GM19023 (cell line): ENCODE results near the gene TBC1D22A.

ENCODE experiments used
- ATAC-seq: cut with Tn5 transposase; IDR thresholded peaks from one replicate; pipeline ENCODE4 v1.9.1; 2021; ENCODE audit warnings: mild to moderate bottlenecking, moderate library complexity; ENCODE audit not compliant: unreplicated experiment

Gene TBC1D22A

DNA sequence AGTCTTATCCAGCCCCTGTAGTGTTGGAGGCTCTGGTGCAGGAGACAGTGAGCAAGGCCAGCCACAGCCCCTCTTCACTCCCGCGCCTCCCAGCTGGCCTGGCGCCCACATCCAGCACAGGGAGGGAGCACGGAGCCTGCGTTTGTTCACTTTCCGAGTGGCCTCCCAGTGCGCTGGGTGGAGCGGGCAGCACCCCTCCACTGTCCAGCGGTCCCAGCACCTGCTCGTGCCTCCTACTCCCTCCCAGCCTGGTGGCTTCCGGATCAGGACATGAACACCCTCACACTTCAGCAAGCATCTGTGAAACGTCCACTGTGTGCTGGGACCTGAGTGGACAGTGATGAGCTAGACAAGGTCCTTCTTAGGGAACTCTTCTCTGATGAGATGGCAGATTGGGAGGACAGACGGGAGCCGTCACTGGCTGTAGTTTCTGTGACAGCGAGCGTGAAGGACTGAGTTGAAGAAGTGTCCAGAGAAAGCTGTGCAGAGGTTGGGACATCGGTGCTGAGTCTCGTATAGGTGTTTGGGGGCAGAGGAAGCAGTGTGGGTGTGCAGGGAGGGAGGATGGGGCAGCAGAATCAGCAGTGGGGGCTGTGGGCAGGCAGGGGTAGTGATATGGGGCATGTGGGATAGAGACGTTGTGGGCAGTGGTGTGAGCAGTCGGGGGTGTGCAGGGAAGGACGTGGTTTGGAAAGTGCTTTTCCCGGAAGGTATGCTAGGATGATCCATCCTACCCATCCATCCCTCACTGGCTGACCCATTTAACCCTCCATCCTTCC is 256.8 kb downstream of the TBC1D22A start:
- no peak for ATAC-seq

DNA sequence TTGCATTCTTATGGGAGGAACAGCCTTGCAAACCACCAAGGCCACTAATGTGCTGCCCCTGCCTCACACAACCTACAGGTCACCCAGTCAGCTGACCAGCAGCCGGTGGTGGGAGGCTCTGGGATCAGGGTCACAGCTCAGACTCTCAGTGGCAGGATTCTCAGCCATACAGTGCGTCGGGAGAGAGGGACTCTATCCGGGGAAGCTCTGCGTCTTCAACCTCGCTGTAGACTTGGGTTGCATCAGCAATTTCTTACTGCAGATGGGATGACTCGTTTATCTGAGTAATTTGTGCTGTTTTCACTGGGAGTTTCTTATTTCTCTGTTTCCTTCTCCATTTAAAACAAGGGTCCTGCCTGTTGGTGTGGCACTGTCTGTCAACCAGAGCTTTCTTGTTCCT is 257.7 kb downstream of the TBC1D22A start:
- ATAC-seq = no peak

- ATAC-seq = no peak
Observed at GRCh38 chr22:47021371-47022074, 259.1 kb downstream of the TBC1D22A start.

- no peak for ATAC-seq
Observed at GRCh38 chr22:47022075-47022473, 259.6 kb downstream of the TBC1D22A start.

DNA sequence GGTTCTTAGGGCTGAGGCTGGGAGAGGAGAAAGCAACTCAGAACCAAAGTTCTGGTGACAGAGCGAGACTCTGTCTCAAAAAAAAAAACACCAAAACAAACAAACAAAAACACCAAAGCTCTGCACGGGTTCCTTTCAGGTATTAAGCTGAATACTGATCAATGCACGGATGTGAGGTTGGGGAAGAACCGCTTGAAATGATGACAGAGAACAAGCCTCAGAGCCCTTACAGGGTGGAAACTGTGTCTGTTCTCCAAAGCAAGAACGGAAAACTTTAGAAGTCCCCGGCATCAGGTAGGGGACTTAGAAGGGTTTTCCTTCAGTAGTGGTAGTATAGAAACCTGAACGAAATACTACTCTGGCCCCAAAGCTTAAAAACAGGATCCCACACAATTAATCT is 260.0 kb downstream of the TBC1D22A start:
- ATAC-seq = no peak

- ATAC-seq = no peak
Observed at GRCh38 chr22:47023871-47024270, 261.4 kb downstream of the TBC1D22A start.

GRCh38 chr22:47027766-47028165 is 265.3 kb downstream of the TBC1D22A start:
- ATAC-seq = no peak

- ATAC-seq = no peak
Observed at GRCh38 chr22:47029244-47030074, 267.0 kb downstream of the TBC1D22A start.

DNA sequence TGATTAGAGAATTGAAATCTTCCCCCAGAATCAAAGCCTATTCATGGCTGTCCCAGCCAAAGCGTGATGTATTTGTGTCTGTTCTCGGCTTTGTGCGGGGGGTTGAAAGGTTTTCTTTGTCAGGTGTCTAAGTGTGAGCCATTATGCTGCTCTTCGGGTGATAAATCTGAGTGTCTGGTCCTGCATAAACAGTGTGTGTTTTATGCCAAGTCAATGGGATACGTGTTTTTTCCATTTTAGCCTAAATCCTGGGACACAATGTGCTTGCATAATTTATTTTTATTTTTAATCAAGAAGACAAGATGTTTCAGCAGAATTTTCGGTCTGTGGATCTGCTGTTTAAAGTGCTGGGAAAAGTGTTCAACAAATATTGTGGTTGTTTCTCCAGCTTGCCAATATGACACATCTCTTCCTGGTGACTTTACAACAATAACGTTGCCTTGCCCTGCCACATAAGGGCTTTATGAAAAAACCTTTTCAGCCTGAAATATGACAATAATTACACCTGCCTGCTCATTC is 267.8 kb downstream of the TBC1D22A start:
- no peak for ATAC-seq

DNA sequence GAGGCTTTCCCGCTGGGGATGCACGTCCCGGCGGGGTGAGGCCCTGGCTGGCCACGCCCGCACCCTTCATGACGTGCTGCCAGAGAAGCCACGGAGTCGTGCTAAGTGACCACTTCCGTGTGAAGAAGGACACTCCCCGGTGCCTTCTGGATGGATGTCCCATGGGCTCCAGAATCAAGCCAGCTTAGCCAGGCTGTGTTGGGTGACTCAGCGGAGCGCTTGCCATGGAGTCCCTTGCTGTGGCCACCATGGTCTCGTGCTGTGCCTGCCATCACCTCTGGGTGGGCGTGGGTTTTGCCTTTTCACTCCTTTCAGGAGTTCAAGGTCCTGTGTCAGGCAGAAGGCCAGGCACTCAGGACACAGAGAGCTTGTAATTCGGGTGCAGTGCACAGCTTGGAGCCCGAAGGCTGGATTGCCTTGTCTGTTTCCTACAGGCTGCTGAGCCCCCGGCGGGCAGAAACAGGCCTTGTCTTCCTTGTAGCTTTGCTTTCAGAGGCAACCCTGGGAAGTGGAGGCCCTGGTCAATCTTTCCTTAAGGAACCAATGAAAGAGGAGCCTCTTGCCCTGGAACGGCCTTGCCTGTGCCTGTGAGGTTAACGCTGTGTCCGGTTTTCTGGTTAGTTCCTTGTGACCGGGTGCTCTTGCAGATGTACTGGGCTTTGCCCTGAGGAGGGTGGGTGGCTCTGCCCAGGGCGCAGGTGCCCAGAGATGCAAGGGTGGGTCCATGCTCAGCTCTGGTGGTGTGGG is 268.6 kb downstream of the TBC1D22A start:
- ATAC-seq = no peak

DNA sequence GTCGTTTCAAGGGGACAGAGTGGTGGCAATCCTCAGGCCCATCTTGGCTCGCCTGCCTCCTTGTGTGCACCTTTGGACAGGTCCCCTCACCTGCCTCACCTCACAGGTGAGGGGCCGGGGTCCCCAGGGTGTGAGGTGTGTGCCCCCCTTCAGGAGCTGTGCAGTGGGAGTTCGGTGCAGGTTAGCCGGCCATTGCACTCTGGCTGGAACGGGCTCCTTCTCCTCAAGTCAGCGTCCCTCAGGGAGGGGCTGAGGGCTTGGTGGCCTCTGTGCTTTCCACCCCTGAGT is 269.1 kb downstream of the TBC1D22A start:
- ATAC-seq = no peak

- ATAC-seq = no peak
Observed at GRCh38 chr22:47032091-47032943, 269.9 kb downstream of the TBC1D22A start.

DNA sequence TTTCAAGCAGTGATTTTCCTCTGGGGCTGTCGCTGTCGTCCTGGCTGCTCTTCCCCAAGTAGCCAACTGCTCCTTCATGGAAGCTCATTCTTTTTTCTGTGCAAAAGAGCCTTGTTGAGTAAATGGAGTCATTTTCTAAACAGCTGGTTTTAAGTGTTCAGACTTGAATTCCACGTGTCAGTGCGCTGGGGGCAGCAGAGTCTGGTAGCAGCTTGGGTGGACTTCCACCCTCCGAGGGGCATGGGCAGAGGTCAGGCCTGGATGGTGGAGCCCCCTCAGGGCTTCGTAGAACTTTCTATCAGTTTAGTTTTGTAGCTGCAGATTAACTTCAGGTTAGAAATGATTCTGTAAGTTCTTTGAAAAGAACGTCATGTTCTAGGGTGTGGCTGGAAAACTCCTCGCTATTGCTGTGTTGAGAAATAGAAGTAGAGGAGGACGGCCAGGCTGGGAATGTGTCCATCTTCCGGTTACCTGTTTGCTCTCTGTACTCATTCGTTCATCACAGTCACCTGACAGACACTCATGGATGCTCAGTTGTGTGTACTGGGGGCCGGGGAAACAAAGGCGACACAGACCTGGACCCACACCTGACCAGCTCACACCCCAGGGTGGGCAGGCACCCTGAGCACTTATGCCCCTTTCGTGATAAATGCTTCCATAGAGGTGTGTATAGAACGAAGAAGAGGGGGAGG is 270.7 kb downstream of the TBC1D22A start:
- ATAC-seq = no peak

GRCh38 chr22:47033648-47034000 is 271.2 kb downstream of the TBC1D22A start:
- no peak for ATAC-seq

GRCh38 chr22:47034076-47034808 is 271.8 kb downstream of the TBC1D22A start:
- no peak for ATAC-seq

DNA sequence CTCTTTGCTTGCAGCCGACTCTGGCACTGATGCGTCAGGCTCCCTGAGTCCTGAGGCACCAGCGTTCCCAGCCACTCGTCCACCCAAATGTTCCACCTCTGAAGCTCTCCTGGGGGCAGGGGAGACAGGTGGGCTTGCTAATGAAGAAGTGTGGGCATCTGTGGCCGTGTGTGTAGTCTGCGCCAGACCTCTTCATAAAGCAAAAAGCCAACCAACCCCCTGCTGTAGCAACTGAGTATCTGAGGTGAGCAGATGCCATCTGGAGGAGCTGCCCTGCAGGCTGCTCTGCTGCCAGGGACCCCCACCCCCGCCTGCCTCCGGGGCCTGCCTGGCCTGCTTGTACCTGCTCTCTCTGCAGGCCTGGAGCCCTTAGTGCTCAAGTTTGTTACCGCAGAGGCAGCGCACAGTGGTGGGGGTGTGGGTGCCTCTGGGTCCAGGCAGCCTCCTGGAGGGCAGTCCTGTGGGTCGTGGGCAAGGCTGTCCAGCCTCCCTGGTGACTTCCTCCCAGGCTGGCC is 272.5 kb downstream of the TBC1D22A start:
- ATAC-seq = no peak

- ATAC-seq = no peak
Observed at GRCh38 chr22:47035425-47035881, 273.0 kb downstream of the TBC1D22A start.

DNA sequence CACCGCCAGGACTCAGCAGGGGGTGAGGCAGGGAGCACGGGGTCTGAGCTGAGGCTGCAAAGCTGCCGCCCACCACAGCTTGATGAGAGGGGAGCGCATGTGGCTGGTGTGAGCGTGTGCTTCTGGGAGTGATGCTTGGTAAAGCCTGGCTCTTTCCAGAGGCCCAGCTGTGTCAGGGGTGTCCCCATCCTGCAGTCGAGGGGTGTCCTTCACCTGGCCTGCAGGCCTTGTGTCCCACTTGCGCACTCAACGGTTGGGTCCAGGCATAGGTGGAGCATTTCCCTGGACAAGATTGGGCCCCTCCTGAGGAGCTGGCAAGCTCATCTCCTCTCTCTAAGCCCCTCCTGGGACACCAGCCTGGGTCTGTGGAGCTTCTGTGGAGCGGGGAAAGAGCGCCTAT is 273.9 kb downstream of the TBC1D22A start:
- ATAC-seq = no peak
